Left renal cortex interstitium (tissue), 4 donors: ENCODE data around the gene THSD7B. TPM values are rescaled to one million over a fixed set of nuclear protein-coding genes. Genes with fewer than 3 reads are reported as not detected.
"Not testable (repeated sequence)": the region's sequence is repeated elsewhere in the genome, so short reads cannot be mapped to it uniquely, and the experiment has no call there.

Experiments used
- DNase-seq, 4 donors: peaks; one replicate each; pipeline ENCODE4 v3.0.0-alpha.2; 2013; ENCODE audit warnings: low read depth in 4 of 4, low spot score in 2 of 4, missing footprints in 1 of 4
- polyA plus RNA-seq, 4 donors: library from polyadenylated mRNA; unstranded; fragments of 120-200 nt; gene quantifications; one replicate each; pipeline ENCODE4 v1.2.1, GENCODE V29; 2013; ENCODE audit not compliant: insufficient read length in 4 of 4

Gene THSD7B
- polyA plus RNA-seq, 4 donors = 2.9 to 5.4 (median 4.3) TPM

DNA sequence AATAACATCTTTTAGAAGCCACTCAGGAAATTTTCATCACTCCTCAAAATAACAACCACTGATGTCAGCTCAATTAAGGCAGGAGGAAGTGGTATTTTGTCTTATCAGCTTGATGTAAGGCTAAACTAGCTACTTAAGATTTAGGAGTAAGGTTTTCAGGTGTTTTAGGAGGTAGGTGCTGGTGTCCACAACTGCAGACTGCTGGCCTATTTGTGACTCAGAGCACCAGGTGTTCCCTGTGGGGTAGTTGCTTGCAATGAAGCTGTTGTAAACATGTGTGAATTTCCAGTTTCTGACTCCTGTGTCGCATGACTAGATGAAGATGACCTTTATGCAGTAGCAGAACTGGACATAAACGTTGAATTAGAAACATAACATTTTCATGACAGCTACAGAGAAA lies 164.2 kb downstream of the THSD7B start:
- DNase-seq = no peak

DNA sequence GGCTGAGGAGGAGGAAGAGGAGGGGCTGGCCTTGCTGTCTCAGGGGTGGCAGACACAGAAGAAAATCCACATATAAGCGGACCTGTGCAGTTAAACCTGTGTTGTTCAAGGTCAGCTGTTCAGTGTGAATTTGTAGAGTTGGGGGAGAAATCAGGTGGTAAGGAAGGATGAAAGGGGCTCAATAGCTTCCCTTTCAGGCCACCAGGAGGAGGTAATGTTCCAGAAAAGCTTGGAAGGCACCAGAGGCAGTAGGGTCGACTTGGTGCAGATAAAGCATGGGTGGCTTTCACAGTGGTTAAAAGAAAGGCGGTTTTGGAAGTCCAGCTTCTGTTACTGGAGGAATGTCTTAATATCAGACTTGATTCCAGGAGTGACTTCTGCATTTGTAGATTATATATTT lies 167.4 kb downstream of the THSD7B start:
- DNase-seq = no peak

DNA sequence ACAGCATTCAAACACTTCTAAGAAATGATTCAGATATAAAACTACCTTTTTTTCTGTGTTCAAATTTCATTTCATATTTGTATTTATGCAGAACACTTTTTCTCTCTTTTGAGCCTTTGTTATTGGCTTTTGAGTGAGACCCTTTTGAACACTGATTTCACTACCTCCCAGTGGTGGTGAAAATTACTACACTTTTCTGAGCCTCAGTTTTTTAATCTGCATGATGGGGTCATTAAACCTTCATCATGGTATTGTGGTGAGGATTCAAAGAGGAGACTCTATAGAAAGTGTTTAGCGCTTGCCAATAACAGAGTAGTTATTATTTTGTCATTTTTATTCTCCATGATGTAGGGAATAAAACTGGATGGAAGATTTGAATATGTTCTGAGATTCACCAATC lies 169.8 kb downstream of the THSD7B start:
- no peak for DNase-seq

GRCh38 chr2:136956050-136956449 lies 190.7 kb downstream of the THSD7B start:
- no peak for DNase-seq

DNA sequence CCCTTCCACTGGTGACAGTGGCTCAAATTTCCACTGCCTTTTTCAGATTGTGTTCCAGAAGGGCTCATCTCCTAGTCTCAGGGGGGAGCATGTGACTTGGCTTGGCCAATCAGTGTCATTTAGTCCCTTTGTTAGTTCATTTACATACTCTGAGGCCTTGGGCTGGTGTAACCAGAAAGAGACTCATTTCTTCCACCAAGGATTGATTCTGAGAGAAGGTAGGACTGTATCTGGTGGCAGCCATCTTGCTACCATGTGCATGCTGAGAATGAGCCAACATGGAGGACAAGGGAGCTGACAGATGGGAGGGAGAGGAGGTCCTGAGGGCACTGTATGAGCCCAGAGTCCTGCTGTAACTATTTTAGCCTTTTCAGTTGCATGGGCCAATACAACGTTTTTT lies 191.7 kb downstream of the THSD7B start:
- no peak for DNase-seq

GRCh38 chr2:136962105-136962725 lies 196.9 kb downstream of the THSD7B start:
- no peak for DNase-seq

DNA sequence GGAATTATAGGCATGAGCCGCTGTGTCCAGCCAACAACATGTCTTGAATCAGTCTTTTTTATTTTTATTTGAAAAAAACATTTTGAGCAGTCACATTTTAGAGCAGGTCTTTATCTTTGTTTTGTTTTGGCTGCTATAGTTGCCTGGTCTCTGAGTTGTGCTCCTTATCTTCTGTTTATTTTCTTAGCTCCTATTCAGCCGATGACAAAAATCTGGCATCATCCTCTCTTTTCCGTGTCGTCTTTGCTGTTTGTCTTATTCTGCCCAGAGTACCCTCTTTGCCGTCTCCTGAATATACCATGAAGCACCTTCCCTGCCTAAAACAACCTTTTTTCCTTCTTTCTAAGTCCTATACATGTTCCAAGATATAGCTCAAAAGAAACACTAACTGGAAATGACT lies 201.1 kb downstream of the THSD7B start:
- no peak for DNase-seq

GRCh38 chr2:136980303-136980702 lies 215.0 kb downstream of the THSD7B start:
- DNase-seq = no peak

GRCh38 chr2:136981689-136982088 lies 216.3 kb downstream of the THSD7B start:
- not testable (repeated sequence) for DNase-seq

- no peak for DNase-seq
Measured at GRCh38 chr2:136985044-136985443, 219.7 kb downstream of the THSD7B start.

GRCh38 chr2:136986605-136987221 lies 221.4 kb downstream of the THSD7B start:
- DNase-seq = no peak

- no peak for DNase-seq
Measured at GRCh38 chr2:136990316-136990715, 225.0 kb downstream of the THSD7B start.

GRCh38 chr2:136994793-136995192 lies 229.4 kb downstream of the THSD7B start:
- no peak for DNase-seq

DNA sequence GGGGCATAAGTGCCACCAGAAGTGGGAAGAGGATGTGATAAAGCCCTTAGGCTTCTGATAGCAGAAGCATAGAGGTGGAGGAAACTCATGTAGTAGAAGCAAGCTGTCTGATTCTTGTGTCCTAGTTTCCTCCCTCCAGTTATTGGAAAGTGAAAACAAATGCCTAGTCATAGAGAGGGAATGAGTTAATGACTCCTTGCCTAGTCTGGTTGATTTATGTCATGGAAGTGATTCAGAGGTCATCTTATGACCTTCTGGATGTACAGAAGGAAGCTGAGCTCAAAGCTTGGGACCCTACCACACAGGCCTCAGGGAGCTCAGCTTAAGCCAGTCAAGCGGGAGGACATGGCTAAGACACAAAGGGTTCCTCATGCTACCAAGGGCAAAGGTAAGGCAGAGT lies 232.2 kb downstream of the THSD7B start:
- no peak for DNase-seq

DNA sequence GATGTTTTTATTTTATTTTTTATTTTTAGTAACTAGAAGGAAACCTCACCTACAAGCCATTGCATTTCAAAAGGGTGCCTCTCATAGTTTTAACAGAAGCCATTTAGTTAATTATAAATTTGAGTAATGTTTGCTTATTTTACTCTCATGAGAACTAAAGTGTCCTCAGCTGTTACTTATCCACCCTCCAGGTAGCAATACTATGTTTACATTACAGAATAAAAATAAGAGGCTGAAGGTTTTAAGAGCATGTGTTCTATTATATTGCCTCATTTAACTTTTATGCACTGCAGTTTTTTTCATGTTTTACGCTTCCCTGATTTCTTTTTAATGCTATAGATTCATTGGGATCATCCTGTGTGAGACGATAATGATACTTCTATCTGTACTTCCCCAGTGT lies 235.5 kb downstream of the THSD7B start:
- no peak for DNase-seq

GRCh38 chr2:137002896-137003295 lies 237.6 kb downstream of the THSD7B start:
- DNase-seq = no peak

DNA sequence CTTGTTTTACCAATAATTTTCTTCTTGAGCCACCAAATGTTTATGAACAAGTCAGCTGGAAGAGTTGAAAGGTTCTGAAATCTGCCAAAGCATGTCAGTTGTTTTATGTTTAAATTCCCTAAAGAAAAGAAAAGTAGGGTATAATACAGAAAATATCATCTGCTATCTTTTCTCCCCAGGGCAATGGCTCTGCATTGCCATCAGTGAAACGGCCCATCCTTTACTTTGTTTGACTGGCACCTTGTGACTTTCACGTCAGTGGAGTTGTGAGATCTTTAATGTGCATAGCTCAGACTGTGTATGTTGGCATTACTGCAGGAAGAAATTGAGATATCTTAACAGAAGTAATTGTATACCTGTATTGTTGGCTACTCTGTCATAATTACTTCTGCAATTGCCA lies 239.9 kb downstream of the THSD7B start:
- DNase-seq = no peak

- DNase-seq = no peak
Measured at GRCh38 chr2:137007938-137008337, 242.6 kb downstream of the THSD7B start.

- DNase-seq = no peak
Measured at GRCh38 chr2:137009953-137010352, 244.6 kb downstream of the THSD7B start.

DNA sequence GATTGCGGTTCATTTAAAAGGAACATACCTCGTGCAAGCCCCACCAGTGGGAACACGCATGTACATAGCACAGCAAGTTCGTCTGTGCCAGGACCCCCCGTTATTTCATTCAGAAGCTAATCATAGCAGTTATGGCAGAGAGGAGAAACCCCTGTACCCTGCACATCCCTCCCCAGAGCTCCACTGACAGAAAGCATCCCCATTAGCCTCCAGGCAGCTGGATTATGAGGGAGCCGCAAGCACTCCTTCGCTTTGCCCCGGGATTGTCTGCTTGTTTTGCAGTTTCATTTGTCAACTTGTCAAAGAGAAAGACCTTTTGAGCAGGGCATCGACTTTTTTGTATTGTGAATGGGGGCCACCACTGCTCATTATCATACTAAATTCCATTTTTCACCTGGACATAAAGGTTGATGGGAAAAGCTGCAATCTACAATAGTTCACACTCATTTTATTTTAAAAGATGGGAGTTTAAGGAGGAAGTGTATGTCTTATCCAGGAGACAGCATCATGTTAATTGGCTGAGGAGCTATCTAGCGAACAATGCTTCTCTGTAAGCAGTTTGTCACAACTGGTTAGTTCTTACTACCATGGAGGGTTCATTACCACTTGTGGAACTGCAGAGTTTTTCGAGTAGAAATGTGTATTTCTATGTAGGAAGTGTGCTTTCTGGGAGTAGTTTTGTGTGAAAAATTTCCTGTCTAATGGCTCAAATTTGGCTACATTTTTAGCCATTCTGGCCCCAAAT lies 255.3 kb downstream of the THSD7B start:
- no peak for DNase-seq

DNA sequence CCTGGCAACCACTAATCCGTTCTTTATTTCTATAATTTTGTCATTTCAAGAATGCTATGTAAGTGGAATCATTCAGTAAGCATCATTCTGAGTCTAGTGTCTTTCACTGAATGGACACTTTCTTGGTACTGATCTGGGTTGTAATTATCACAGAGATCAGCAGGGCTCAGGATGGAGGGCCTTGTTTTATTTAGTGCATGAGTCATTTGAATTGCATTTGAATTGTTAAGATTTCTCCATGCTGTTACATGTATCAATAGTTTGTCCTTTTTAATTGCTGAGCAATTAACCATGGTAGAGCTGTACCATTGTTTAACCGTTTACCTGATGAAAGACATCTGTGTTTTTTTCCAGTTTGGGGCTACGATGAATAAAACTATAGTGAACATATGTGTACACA lies 256.4 kb downstream of the THSD7B start:
- DNase-seq = no peak

- no peak for DNase-seq
Measured at GRCh38 chr2:137023205-137023604, 257.9 kb downstream of the THSD7B start.
